GM19395 (cell line): ENCODE measurements around the gene PRIMA1.

Experiments used
- ATAC-seq: cut with Tn5 transposase; IDR thresholded peaks from one replicate; pipeline ENCODE4 v1.9.1; 2021; ENCODE audit warnings: mild to moderate bottlenecking, moderate library complexity; ENCODE audit not compliant: unreplicated experiment

Gene PRIMA1

DNA sequence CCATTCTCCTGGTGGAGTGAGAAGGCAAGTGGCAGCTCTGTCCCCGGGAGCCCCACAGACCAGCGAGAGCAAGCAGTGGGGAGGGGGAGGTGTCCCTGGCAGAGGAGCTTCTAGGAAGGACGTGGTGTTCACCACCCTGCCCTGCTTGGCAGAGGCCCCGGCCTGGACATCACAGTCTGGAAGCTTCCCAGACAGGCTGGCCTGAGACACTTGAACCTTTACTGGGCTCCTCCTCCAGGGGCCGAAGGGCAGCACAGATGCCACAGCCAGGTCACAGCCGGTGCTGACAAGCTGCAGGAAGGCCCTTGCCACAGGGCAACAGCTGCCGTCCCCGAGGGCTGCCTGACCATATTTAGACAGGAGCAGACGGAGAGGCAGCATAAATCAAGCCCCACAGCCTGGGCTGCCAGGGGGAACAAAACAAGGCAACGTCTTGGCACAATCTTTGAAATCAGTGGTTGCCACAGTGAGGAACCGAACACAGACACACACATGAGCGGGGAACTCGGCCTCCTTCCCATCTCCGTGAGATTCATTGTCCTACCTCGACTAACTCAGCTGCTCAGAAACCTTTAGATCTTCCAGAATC, 28.5 kb downstream of the PRIMA1 start:
- no peak for ATAC-seq

DNA sequence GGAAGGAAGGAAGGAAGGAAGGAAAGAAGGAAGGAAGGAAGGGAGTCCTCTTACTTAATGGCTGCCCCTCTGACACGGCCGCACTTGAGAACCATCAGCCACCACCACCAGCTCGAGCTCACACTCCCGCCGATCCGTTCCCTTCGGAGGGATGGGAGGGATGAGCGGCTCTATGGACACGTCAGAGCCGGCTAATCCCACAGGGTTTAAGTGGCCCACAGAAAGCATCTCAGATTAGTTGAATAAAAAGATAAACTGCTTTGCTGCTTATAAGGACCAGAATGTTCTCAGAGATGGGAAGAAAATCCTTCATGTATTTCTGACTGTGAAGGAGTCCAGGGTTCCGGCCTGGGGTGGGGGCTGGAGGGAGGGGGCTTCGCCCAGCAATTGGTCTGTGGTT, 31.1 kb downstream of the PRIMA1 start:
- ATAC-seq = no peak

DNA sequence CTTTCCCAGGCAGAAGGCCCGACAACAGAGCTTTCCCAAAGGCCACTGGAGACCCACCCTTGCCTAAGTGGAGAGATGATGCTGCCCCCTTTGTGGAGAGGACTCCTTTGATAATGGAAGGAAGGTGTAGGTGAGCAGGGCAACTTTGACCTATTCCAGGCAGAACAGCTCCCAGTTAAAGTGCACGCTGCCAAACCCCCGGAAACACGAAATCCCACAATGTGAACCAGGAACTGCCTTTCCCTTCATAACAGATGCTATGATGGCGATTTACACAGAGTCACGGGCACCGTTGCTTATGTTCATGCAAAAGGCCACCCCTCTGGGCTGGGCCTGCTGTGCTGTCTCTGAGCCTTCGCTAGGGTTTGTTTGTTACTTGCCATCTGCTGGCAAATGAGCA, 34.6 kb downstream of the PRIMA1 start:
- no peak for ATAC-seq

DNA sequence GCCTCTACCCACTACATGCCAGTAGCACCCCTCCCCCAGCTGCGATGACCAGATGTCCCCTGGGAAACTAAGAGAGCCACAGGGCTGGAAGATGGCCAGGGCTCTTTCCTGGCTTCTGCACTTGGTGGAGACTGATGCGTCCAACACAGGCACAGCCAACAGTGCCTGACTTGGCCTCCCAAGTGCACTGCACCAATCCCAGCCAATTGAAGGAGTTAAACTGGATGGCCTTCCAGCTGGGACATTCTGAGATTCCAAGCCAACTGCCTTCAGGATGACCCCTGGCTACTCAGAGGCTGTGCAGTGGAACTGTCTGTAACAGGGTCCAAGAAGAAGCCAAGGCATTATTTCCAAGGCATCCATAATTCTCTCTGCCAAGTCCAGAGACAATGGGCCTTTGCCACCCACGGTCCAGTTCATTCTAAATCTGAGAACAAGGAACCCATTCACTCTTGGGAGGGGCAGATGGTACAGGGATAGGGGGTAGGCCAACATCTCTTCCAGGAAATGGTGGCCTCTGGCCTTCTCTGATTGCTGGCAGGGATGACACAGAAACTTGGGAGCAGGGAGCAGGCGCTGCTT, 35.2 kb downstream of the PRIMA1 start:
- ATAC-seq = no peak

DNA sequence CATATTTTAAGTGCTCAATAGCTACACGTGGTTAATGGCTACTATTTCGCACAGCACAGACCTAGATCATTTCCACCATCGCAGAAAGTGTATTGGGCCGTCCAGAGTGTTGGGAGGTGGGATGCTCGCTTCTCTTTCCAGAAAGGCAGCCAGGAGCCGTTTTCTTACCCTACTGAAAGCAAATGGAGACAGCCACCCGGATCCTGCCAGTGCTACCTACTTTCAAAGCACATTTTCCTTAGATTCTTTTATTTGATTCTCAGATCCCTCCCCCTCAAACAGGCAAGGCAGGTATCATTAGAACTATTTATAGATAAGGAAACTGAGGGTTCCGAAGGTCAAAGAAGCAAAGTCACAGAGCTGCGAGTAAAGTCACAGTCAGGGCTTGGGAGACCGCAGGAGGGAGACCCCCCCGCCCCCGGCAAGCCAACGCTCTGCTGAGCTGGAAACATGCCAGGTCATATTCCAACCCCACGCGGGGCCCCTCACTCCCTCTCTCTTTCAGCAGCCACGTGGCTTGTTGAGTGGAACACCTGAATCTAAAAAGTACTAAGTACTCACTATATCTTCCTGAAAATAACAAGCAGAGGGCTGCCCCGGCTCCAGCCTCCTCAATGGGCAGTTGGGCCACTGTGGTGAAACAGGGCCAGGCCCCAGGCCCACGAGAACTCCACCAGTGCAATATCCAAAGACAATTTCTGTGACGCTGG, 36.2 kb downstream of the PRIMA1 start:
- ATAC-seq = no peak

DNA sequence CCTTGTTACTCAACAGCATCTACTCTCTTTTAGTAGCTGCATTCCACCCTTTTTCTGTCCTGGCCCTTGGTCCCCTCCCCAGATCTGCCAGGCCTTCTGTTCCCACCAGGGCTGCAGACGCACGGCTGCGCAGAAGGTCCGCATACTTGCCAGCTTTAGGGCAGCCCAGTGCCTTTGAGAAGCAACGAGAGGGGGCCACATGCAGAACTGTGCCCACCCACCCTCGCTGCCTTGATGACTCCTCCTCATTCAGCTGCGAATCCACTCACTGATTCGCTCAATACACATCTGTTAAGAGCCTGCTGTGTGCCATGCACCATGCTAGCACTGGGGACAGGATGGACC, 39.2 kb downstream of the PRIMA1 start:
- no peak for ATAC-seq

DNA sequence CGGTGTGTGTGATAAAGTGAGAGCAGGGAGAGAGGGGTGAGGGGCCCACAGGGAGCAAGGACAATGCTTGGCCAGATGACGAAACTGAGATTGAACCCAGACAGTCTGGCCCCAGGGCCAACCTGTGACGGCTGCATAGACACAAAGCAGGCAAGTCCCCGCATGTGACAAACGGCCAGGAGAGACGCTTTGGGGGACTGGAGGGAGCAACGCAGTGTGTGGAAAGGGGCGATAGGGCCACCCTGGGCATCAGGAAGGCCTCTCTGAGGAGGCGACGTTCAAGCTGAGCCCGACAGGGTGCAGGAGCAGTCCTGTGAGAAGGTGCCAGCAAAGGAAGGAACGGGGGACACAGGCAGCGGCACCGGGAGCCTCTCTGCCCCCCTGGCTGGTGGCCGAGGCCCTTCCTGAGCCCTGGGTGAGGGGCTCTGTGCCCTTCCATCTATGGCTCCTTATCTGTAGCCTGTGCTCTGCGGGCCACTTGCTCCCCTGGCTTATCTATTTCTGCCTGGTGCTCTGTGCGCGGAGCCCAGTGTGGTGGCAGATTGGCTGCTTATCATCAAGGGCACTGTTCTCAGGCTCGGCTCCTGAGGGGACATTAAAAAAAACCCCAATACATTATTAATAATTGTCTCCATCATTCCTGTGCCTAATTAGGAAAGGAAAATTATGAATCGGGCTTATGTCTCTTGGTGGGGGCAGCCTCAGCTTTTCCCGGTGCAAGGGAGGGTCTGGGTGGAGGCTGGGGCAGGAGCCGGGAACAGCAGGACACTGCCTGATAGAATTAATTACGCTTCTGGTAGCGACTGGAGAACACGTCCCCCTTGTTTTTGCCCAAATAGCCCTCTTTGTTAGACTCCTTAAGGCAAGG, 39.8 kb downstream of the PRIMA1 start:
- ATAC-seq = no peak

DNA sequence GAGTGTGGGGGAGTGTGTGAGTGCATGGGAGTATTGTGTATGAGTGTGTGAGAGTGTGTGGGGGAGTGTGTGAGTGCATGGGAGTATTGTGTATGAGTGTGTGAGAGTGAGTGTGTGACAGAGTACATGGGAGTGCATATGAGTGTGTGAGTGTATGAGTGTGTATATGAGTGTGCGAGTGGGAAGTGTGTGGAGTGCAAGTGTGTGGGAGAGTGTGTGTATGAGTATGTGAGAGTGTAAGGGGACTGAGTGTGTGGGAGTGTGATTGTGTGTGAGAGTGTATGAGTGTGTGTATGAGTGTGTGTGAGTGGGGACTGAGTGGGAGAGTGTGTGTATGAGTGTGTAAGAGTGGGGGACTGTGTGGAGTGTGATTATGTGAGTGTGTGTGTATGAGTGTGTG, 40.7 kb downstream of the PRIMA1 start:
- ATAC-seq = no peak

DNA sequence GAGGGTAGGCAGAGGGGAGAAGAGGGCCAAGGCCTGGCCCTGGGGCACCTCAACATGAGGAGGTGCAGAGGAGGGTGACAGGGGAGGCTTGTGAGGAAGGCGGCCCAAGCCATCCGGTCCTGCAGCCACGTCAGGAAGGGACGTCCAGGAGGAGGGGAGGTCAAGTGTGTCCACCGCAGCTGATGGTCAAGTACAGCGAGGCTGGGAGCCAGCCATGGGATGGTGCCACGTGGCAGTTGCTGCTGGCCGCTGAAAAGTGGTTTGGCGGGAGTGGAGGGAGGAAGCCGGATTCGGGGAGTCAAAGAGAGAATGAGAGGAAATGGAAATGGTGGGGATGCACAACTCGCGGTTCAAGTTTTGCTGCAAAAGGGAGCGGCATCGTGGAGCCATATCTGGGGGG, 41.2 kb downstream of the PRIMA1 start:
- no peak for ATAC-seq

DNA sequence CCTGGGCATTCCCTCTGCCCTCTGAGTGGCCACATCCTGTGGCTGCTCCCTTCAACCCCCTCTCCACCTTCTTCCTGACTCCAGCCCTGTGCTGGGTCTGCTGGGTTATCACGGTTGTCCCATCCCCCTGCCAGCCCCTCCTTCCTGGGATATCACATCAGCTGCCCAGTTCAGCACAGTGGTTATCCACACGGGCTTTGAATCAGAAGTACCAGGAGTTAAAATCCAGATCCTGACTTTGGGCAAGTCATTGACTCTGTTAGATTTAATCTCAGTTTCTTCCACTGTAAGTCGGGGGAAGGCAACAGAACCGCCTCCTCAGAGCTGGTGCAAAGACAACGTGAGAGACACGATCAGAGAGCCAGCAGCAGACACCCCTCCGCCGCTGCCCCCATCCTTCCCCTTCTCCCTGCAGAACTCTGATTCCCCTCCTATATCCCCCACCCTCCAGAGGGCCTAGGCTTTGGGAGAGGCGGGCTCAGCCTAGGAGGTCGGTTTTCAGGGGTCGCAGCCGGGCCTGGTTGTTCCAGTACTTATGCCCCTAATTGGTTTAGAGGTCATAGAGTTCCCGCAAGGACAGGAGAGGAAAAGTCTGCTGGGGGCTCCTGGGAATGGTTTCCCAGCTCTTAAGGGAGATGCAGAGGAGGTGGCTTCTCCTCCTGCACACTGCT, 42.5 kb downstream of the PRIMA1 start:
- no peak for ATAC-seq

DNA sequence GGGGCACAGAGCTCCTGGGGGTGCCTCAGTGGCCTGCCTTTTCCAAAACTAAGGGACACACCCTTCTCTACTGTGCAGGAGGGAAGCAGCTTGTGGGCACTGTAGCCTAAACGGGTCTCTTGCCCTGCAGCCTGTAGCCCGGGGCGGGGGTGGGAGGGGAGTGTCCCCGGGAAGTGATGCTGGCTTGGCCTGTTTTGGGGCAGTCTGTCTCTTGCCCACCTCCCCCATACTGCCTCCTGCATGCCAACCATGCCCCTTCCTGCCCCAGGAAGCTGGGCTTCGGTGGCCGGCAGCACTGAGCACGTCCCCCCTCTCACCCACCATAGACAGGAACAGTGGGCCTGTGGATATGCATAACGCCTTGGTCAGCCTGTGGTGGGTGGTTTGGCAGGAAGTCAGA, 43.4 kb downstream of the PRIMA1 start:
- ATAC-seq = no peak

DNA sequence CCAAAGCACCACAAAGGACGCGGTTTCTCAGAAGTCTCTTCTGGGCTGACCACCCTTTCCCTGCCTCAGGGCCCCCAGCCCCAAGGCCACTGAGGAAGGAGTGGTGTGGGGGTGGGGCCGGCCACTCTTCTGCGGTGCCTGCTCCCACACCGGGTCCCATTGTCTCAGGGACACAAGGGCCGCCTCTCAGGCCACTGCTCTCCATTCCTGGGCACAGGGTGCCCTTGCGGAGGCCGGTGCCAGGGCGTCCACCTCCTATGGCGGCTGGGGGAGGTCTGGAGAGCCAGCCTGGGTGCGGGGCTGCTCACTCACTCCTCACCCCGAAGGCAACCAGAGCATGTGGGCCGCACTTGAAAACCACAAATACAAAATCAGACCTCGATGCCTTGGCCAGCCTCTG, 44.1 kb downstream of the PRIMA1 start:
- ATAC-seq = no peak

DNA sequence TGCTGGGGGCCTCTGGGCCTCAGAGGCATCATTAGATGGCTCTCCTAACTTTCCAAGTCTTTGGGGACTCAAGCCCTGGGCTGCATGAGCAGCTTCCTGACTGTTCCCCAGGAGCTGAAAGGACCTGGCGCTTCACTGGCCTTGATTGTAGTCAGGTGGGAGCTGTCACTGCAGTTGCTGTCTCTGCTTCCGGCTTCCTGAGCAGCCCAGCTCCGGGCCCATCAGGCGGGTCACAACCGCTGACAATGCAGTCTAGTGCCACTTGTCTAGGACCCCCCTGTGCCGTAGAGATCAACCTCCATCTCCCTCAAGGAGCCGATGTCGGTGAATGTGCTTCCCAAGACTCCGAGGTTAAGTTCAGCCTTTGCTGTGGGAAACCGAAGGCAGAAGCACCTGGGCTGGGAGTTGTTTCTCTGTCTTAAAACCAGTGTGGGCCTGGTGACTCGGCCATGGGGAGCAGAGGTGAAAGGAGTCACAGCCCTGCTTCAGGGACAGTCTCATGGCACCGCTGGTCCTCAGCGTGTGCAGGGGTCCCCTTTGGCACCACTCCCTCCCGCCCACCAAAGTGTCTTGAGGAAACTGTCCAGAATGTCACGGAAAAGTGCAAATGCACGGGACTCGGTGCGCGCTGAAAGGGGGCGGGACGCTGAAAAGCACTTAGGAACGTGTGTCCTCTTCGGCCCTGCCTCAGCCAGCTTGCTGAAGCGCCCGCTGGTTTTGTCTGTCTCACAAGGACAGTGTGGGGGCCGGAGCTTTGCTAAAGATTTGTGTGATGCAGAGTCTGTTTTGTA, 44.8 kb downstream of the PRIMA1 start:
- ATAC-seq = no peak

DNA sequence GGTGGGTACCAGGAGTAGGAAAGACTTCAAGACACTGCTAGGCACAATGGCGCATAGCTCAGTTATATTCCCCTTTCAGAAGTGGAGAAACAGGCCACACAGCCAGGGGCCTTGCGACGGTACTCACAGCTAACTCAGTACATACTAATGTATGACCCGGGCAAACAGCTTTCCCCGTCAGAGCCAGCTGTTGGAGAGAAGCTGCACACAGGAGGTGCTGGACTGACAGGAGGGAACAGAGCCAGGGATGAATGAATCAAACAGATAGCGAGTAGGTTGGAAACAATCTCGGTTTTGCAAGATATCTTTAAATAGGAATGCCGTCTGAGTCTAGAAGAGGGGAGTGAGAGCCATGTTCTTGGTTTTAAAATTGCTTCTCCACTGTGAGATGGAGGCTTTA, 45.5 kb downstream of the PRIMA1 start:
- no peak for ATAC-seq

DNA sequence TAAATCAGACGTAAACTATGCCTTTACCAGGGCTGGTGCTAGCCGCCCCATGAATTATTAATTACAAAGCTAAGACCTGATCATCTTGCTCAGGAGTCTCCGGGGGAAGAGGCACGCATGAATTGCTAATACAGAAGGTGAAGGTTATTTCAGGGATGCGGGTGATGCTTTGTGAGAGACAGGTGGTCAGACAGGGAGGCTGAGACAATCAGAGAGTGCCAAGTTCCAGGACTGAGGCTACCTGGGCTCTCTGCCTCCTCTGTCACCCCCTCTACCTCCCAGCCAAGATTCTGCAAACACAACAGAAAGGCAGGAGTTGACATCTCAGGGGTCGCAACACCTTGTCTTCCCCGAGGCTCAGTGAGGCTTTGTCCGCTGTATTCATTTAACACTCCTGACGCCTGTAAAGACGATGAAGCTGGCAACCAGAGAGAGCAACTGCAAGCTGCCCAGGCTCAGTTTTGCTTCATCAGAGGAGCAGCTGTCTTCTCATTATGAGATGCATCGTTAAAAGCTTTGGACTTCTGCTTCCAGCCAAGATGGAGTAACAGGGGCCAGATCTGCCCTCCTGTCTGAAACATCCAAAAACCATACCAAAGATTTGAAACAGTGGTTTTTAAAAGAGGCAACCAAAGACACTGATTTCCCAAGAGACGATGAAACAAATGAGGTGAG, 46.6 kb downstream of the PRIMA1 start:
- ATAC-seq = no peak

DNA sequence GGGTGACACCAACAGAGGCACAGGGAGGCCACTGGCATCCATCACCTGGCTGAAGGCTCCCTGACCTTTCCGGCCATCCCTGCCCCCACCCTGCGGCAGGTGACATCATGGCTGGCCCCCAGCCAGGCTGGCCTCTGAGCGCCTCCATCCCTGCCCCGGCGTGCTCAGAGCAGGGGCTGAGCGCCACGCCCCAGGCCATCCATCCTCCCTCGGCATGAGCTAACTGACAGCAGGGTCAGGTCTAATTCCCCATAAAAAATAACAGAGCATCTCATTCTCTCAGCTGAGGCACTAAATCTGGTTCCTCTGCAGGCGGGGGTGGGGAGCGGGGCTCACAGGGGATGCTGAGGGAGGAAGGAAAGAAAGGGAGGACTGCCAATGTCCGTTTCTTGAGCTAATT, 50.7 kb downstream of the PRIMA1 start:
- ATAC-seq = no peak

DNA sequence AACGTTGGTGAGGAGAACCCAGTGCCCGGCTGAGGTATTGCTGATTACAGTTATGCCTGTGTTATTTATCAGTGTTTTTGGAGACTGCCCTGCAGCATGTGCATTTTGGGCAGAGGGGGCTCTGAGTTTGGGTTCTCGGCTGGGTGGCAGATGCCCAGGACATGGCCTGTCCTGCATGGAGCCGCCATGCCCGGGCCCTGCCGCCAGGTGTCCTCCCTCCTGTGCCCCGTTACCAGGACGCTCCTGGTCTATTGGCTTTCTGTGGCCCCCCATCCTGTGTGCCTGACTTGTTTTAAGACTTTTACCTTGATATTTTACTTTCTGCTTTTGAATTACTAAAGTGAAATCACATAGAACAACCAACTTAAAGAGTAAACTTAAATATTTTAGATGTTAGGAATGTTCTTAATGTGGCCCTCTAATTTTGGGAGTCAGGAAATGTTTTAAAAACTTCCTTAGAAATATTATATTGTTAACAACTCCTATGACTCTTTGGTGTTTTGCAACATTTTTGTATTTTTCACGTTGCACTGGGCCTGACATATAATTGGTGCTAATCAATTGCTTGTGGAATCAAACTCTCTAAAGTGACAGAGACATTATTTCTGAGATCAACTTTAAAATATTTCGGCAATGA, 51.8 kb downstream of the PRIMA1 start:
- no peak for ATAC-seq

DNA sequence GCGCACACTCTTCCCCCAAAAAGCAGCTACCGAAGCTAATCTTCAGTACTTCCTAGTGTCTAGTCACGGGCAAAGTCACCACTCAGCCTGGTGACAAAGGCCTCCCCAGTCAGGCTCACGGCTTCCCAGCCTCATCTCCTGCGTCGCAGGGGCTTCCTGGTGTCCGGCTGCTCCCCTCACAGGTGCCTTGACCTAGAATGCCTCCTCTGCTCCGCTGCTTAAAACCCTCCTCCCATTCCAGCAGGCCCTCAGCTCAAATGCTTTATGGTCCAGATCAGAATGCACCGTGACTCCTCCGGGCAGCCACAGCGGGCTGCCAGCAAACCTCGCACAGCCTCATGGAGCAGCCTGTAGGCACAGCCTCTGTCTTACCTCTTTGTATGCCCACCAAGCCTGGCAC, 53.1 kb downstream of the PRIMA1 start:
- no peak for ATAC-seq

DNA sequence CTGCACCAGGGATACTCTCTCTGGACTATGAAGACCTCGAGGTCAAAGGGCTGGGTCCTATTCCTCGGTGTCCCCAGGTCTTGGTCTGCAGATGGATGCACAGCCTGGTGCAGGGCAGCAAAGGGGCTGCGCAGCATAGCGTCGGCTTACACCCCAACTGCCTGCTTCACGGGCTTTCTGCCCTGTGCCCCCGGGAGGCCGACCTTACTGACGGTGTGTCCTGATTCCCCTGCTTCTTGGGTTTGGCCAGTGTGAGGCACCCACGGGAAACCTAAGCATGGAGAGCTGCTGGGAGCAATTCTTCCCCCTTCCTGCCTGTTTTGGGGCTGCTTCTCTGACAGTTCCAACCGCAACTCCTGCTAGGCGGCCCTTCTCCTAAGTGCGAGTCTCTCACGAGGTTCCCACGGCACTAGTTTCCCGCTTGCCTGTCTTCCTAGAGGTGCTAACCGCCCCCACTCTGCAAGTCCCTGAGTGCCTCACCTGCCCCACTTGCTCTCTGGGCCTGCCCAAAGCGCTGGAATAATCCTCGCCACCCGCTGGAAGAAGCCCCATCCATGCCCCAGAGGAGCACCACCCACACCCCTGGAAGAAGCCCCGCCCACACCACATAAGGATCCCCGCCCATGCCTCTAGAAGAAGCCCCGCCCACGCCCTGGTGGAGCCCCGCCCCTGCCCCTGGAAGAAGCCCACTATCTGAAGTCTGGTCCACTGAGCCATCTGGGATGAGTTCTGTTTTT, 54.0 kb downstream of the PRIMA1 start:
- ATAC-seq = no peak
